Measurements from ENCODE around the gene MUCL3. TPM values are rescaled to one million over a fixed set of nuclear protein-coding genes. Genes with fewer than 3 reads are reported as not detected.
A peak's percentile ranks its signal among the peaks of the same experiment; 100 is the strongest.
"Not testable (repeated sequence)": the region's sequence is repeated elsewhere in the genome, so short reads cannot be mapped to it uniquely, and the experiment has no call there.

The MUCL3 gene
- total RNA-seq, 2 experiments from 2014 or later: not detected

- H3K4me1 Mint-ChIP-seq (ENCODE audit: low read depth): peaks cover 23% of the 10 kb centered on the region
- CTCF ChIA-PET: interaction anchor here (2.5 kb wide), 1 partner anchor 73 kb away, joined by 7 read pairs; no protein-coding TSS in a partner anchor
Measured at GRCh38 chr6:30988209-30988825, 47.5 kb downstream of the MUCL3 start.

GRCh38 chr6:30990422-30991086, 49.8 kb downstream of the MUCL3 start:
- Mint-ChIP-seq H3K9me3 (ENCODE audit: insufficient read depth) (no peaks in the 10 kb centered on the region), H3K4me3 (peak overlapping the region; percentile 58), H3K4me1 (ENCODE audit: low read depth) (peaks cover 18% of the 10 kb centered on the region), H3K36me3 (ENCODE audit: low read depth) (no peaks in the 10 kb centered on the region), H3K27me3 (ENCODE audit: low read depth) (peaks cover 2% of the 10 kb centered on the region), H3K27ac (peak overlapping the region; percentile 74)
- ChIA-PET CTCF (interaction anchor here (0.8 kb wide), 1 partner anchor 89 kb away, joined by 3 read pairs; no protein-coding TSS in a partner anchor), POLR2A (no interaction called here)
- peak; percentile 61 for DNase-seq
- peak; percentile 74 for ATAC-seq

More at GRCh38 chr6:30988209-30988825, 47.5 kb downstream of the MUCL3 start:
- DNase-seq: no peak
- Mint-ChIP-seq H3K27ac (no peak overlapping the region), H3K27me3 (ENCODE audit: low read depth) (peaks cover 2% of the 10 kb centered on the region), H3K9me3 (ENCODE audit: insufficient read depth) (no peaks in the 10 kb centered on the region), H3K4me3 (no peak overlapping the region), H3K36me3 (ENCODE audit: low read depth) (no peaks in the 10 kb centered on the region)
- POLR2A ChIA-PET: no interaction called here
- ATAC-seq: no peak

GRCh38 chr6:30991891-30992290, 51.1 kb downstream of the MUCL3 start:
- Mint-ChIP-seq H3K4me1 (ENCODE audit: low read depth) (peaks cover 17% of the 10 kb centered on the region), H3K36me3 (ENCODE audit: low read depth) (no peaks in the 10 kb centered on the region), H3K27me3 (ENCODE audit: low read depth) (peaks cover 2% of the 10 kb centered on the region), H3K4me3 (no peak overlapping the region), H3K27ac (no peak overlapping the region), H3K9me3 (ENCODE audit: insufficient read depth) (no peaks in the 10 kb centered on the region)
- ATAC-seq (no peak), DNase-seq (no peak)
- ChIA-PET CTCF (interaction anchor here (0.6 kb wide), 1 partner anchor 60 kb away, joined by 3 read pairs; the partner anchor contains the start of gene SFTA2), POLR2A (no interaction called here)

- Mint-ChIP-seq H3K4me1 (ENCODE audit: low read depth) (no peaks in the 10 kb centered on the region), H3K9me3 (ENCODE audit: insufficient read depth) (no peaks in the 10 kb centered on the region), H3K27me3 (ENCODE audit: low read depth) (peaks cover 2% of the 10 kb centered on the region), H3K27ac (no peak overlapping the region), H3K4me3 (no peak overlapping the region), H3K36me3 (ENCODE audit: low read depth) (no peaks in the 10 kb centered on the region)
- no peak for ATAC-seq
- DNase-seq: no peak
- POLR2A ChIA-PET: no interaction called here
- CTCF ChIA-PET: no interaction called here
Measured at GRCh38 chr6:30997301-30997700, 56.5 kb downstream of the MUCL3 start.

- CTCF ChIA-PET: no interaction called here
- H3K4me3 Mint-ChIP-seq: no peak overlapping the region
- no peaks in the 10 kb centered on the region for H3K4me1 Mint-ChIP-seq (ENCODE audit: low read depth)
- peaks cover 2% of the 10 kb centered on the region for H3K27me3 Mint-ChIP-seq (ENCODE audit: low read depth)
- POLR2A ChIA-PET: no interaction called here
- ATAC-seq (no peak), DNase-seq (no peak)
- H3K36me3 Mint-ChIP-seq (ENCODE audit: low read depth): no peaks in the 10 kb centered on the region
- H3K9me3 Mint-ChIP-seq (ENCODE audit: insufficient read depth): no peaks in the 10 kb centered on the region
- H3K27ac Mint-ChIP-seq: no peak overlapping the region
Measured at GRCh38 chr6:30998785-30999184, 58.0 kb downstream of the MUCL3 start.

GRCh38 chr6:31000067-31000860, 59.5 kb downstream of the MUCL3 start:
- CTCF ChIA-PET: interaction anchor here (1.2 kb wide), 1 partner anchor 84 kb away, joined by 3 read pairs; no protein-coding TSS in a partner anchor
- POLR2A ChIA-PET; H3K27ac Mint-ChIP-seq; H3K4me3 Mint-ChIP-seq; H3K4me1 Mint-ChIP-seq (ENCODE audit: low read depth); H3K9me3 Mint-ChIP-seq (ENCODE audit: insufficient read depth); DNase-seq; H3K36me3 Mint-ChIP-seq (ENCODE audit: low read depth); ATAC-seq; H3K27me3 Mint-ChIP-seq (ENCODE audit: low read depth): not testable (repeated sequence)

- H3K4me3 Mint-ChIP-seq: no peak overlapping the region
- ATAC-seq: no peak
- POLR2A ChIA-PET: no interaction called here
- no peak overlapping the region for H3K27ac Mint-ChIP-seq
- no peaks in the 10 kb centered on the region for H3K9me3 Mint-ChIP-seq (ENCODE audit: insufficient read depth)
- H3K4me1 Mint-ChIP-seq (ENCODE audit: low read depth): peaks cover 2% of the 10 kb centered on the region
- H3K27me3 Mint-ChIP-seq (ENCODE audit: low read depth): peaks cover 12% of the 10 kb centered on the region
- CTCF ChIA-PET: interaction anchor here (1.2 kb wide), 1 partner anchor 85 kb away, joined by 3 read pairs; no protein-coding TSS in a partner anchor
- H3K36me3 Mint-ChIP-seq (ENCODE audit: low read depth): no peaks in the 10 kb centered on the region
- DNase-seq: no peak
Measured at GRCh38 chr6:31001281-31001888, 60.6 kb downstream of the MUCL3 start.

- ChIA-PET POLR2A (no interaction called here), CTCF (no interaction called here)
- Mint-ChIP-seq H3K9me3 (ENCODE audit: insufficient read depth) (no peaks in the 10 kb centered on the region), H3K4me3 (no peak overlapping the region), H3K4me1 (ENCODE audit: low read depth) (peaks cover 2% of the 10 kb centered on the region), H3K27ac (no peak overlapping the region), H3K36me3 (ENCODE audit: low read depth) (no peaks in the 10 kb centered on the region), H3K27me3 (ENCODE audit: low read depth) (peaks cover 17% of the 10 kb centered on the region)
- no peak for ATAC-seq
- DNase-seq: no peak
Measured at GRCh38 chr6:31002471-31002870, 61.7 kb downstream of the MUCL3 start.

Other genes with a start within 250 kb of the MUCL3 start
- 10 to 100 TPM; 41.7 to 44.6 TPM for gene NRM, start 250.0 kb upstream of the MUCL3 start, total RNA-seq
- 10 to 100 TPM; 48.5 to 52.4 TPM for gene MDC1, start 223.7 kb upstream of the MUCL3 start, total RNA-seq
- 1,000 to 10,000 TPM; 1,638 to 1,703 TPM for gene TUBB, start 220.6 kb upstream of the MUCL3 start, total RNA-seq
- 100 to 1,000 TPM; 314 to 317 TPM for gene FLOT1, start 198.3 kb upstream of the MUCL3 start, total RNA-seq
- 10 to 100 TPM; 76.6 to 82.9 TPM for gene IER3, start 196.4 kb upstream of the MUCL3 start, total RNA-seq
- 1 to 10 TPM; 6.3 to 7.4 TPM for gene DDR1, start 56.5 kb upstream of the MUCL3 start, total RNA-seq
- gene GTF2H4, start 32.8 kb upstream of the MUCL3 start, total RNA-seq: 10 to 100 TPM; 30.0 to 30.1 TPM
- gene VARS2, start 26.7 kb upstream of the MUCL3 start, total RNA-seq: 10 to 100 TPM; 38.4 to 38.8 TPM
- not detected for gene SFTA2, start 8.8 kb upstream of the MUCL3 start, total RNA-seq
- gene MUC21, start 42.7 kb downstream of the MUCL3 start, total RNA-seq: not detected
- gene MUC22, start 69.5 kb downstream of the MUCL3 start, total RNA-seq: not detected
- not detected for gene C6orf15, start 171.6 kb downstream of the MUCL3 start, total RNA-seq
- gene PSORS1C1, start 173.8 kb downstream of the MUCL3 start, total RNA-seq: not detected
- gene CDSN, start 179.5 kb downstream of the MUCL3 start, total RNA-seq: not detected
- not detected for gene PSORS1C2, start 198.1 kb downstream of the MUCL3 start, total RNA-seq
- gene CCHCR1, start 216.8 kb downstream of the MUCL3 start, total RNA-seq: 10 to 100 TPM; 36.5 to 41.9 TPM
- 100 to 1,000 TPM; 122 to 125 TPM for gene TCF19, start 217.6 kb downstream of the MUCL3 start, total RNA-seq
- gene POU5F1, start 229.7 kb downstream of the MUCL3 start, total RNA-seq: not detected